SU-DHL-6 (cell line): ENCODE results near the gene NMRK2.
A peak's percentile ranks its signal among the peaks of the same experiment; 100 is the strongest.

Source experiments
- H2AFZ ChIP-seq: fragments of 200-600 bp; sonication (generic); 2 replicates; pipeline ENCODE4 v1.6.1; 2014; ENCODE audit warnings: low read depth, mild to moderate bottlenecking, moderate library complexity, mixed read lengths, antibody characterized with exemption, low read length; ENCODE audit not compliant: severe bottlenecking
- H3F3A ChIP-seq: fragments of 200-600 bp; shearing (Covaris generic); 2 replicates; pipeline ENCODE4 v1.6.0; 2016; ENCODE audit warnings: antibody characterized with exemption, mild to moderate bottlenecking; ENCODE audit not compliant: insufficient read depth
- H3K27ac ChIP-seq: fragments of 200-600 bp; sonication (generic); 2 replicates; pipeline ENCODE4 v1.5.1; 2016; ENCODE audit warnings: low read depth, mild to moderate bottlenecking, low read length, moderate library complexity, mixed read lengths
- H3K27me3 ChIP-seq: fragments of 200-600 bp; sonication (generic), shearing (Covaris generic); 2 replicates; pipeline ENCODE4 v1.6.0; 2014; ENCODE audit warnings: mild to moderate bottlenecking, low read length
- H3K36me3 ChIP-seq: fragments of 200-600 bp; sonication (generic); 2 replicates; pipeline ENCODE4 v1.6.1; 2014; ENCODE audit warnings: mild to moderate bottlenecking, low read length, mixed read lengths
- H3K4me2 ChIP-seq: fragments of 300-600, 200-600 bp; shearing (Covaris generic), sonication (generic); 2 replicates; pipeline ENCODE4 v1.6.0; 2014; ENCODE audit warnings: low read length, low read depth, mild to moderate bottlenecking; ENCODE audit not compliant: poor library complexity, severe bottlenecking
- H3K4me3 ChIP-seq: fragments of 200-600 bp; sonication (generic); 2 replicates; pipeline ENCODE4 v1.5.1; 2014; ENCODE audit warnings: antibody characterized with exemption, low read length, mild to moderate bottlenecking, mixed read lengths; ENCODE audit not compliant: insufficient read depth, poor library complexity, severe bottlenecking
- H3K79me2 ChIP-seq: fragments of 200-600 bp; sonication (generic); 2 replicates; pipeline ENCODE4 v1.6.1; 2014; ENCODE audit warnings: mild to moderate bottlenecking, low read length, moderate library complexity; ENCODE audit not compliant: insufficient read depth
- H3K9ac ChIP-seq: fragments of 200-600 bp; sonication (generic); 2 replicates; pipeline ENCODE4 v1.7.0; 2014; ENCODE audit warnings: mild to moderate bottlenecking, low read length
- H3K9me2 ChIP-seq: fragments of 200-600 bp; sonication (generic); replicated peaks from 2 replicates; pipeline ENCODE4 v1.6.1; 2014; ENCODE audit warnings: low read length; ENCODE audit not compliant: insufficient read depth
- H3K9me3 ChIP-seq: fragments of 200-600 bp; sonication (generic); 2 replicates; pipeline ENCODE4 v1.6.1; 2014; ENCODE audit warnings: low read length, mixed read lengths; ENCODE audit not compliant: insufficient read depth
- H4K20me1 ChIP-seq: fragments of 200-600 bp; sonication (generic); 2 replicates; pipeline ENCODE4 v1.6.1; 2014; ENCODE audit warnings: low read depth, mild to moderate bottlenecking, antibody characterized with exemption, low read length, moderate library complexity, mixed read lengths
- EZH2phosphoT487 ChIP-seq: fragments of 200-600 bp; sonication (generic), shearing (Covaris generic); conservative IDR thresholded peaks from 2 replicates; pipeline ENCODE4 v1.6.1; 2018; ENCODE audit warnings: mild to moderate bottlenecking, antibody characterized with exemption, low read length, moderate library complexity, mixed read lengths
- TF ChIP-seq, protein P1 (sequence below): fragments of 200-600 bp; sonication (generic); IDR thresholded peaks from one replicate; pipeline ENCODE4 v1.5.1; 2017; ENCODE audit warnings: antibody characterized with exemption, mild to moderate bottlenecking, low read length, moderate library complexity; ENCODE audit not compliant: insufficient read depth, poor library complexity, severe bottlenecking

The NMRK2 gene

DNA sequence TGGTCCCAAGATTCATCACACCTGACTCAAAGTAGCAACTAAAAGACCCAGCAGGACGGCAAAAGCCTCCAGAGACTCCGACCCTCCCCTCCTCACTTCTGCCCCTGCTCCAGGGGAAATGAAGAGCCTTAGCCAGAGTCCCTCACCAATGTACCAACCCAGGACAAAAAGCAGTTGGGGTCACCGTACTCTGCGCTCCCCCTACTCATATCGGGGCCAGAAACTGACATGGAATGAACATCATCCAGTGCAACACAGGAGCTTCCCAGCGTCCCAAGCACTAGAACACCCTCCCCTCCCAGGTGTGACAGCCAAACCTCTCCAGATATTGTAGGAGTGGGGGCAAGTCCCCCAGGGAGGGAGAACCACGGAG, 50.7 kb downstream of the NMRK2 start:
- TF ChIP-seq, protein P1, sequence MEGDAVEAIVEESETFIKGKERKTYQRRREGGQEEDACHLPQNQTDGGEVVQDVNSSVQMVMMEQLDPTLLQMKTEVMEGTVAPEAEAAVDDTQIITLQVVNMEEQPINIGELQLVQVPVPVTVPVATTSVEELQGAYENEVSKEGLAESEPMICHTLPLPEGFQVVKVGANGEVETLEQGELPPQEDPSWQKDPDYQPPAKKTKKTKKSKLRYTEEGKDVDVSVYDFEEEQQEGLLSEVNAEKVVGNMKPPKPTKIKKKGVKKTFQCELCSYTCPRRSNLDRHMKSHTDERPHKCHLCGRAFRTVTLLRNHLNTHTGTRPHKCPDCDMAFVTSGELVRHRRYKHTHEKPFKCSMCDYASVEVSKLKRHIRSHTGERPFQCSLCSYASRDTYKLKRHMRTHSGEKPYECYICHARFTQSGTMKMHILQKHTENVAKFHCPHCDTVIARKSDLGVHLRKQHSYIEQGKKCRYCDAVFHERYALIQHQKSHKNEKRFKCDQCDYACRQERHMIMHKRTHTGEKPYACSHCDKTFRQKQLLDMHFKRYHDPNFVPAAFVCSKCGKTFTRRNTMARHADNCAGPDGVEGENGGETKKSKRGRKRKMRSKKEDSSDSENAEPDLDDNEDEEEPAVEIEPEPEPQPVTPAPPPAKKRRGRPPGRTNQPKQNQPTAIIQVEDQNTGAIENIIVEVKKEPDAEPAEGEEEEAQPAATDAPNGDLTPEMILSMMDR: no peak
- TF ChIP-seq EZH2phosphoT487: no peak
- H3K9me3 ChIP-seq: no peaks in the 10 kb centered on the region
- peaks cover 57% of the 10 kb centered on the region for H3K79me2 ChIP-seq
- H3K9ac ChIP-seq: peak overlapping the region; percentile 94
- H3K27ac ChIP-seq: peak overlapping the region; percentile 87
- H3K9me2 ChIP-seq: no peaks in the 10 kb centered on the region
- peak overlapping the region; percentile 74 for H3K4me2 ChIP-seq
- no peaks in the 10 kb centered on the region for H3K27me3 ChIP-seq
- H4K20me1 ChIP-seq: peaks cover 39% of the 10 kb centered on the region; the same call in 1 of the 2 replicates
- H3K36me3 ChIP-seq: peaks cover 45% of the 10 kb centered on the region
- no peak overlapping the region for H2AFZ ChIP-seq
- peak overlapping the region; percentile 89 for H3K4me3 ChIP-seq
- H3F3A ChIP-seq: peaks cover 69% of the 10 kb centered on the region

DNA sequence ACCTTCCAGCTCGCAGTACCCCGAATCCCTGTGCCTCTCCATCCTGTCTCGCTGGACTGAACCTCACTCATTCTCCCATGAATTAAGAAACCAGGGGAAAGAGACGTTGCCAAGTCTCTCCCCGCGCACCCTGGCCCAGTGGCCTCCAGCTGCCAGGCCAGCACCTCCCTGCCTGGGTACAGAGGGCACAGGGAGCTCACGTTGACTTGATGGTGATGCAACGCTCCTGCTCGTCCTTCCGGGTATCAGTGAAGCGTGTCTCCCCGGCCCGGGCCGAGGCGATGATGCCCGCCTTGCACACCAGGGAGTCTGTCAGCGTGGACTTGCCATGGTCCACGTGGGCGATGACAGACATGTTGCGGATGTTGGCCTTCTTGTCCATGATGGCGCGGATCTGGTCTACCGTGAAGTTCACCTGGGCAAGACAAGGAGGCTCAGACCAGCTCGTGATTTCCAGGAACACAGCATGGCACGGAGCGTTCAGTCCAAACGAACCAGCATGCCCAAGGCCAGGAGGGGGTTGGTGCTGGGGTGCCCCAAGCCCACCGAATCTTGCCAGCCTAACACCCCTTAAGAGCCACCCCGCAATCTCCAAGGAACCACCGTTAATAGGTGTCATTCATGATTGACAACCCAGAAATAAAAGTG, 51.2 kb downstream of the NMRK2 start:
- H3K27me3 ChIP-seq: no peaks in the 10 kb centered on the region
- H3K27ac ChIP-seq: peak overlapping the region; percentile 87
- H3K79me2 ChIP-seq: peaks cover 57% of the 10 kb centered on the region
- peak overlapping the region; percentile 74 for H3K4me2 ChIP-seq
- no peaks in the 10 kb centered on the region for H3K9me3 ChIP-seq
- H3K4me3 ChIP-seq: peak overlapping the region; percentile 89
- no peaks in the 10 kb centered on the region for H3K9me2 ChIP-seq
- TF ChIP-seq EZH2phosphoT487: no peak
- TF ChIP-seq, protein P1: no peak
- peaks cover 45% of the 10 kb centered on the region for H3K36me3 ChIP-seq
- no peak overlapping the region for H2AFZ ChIP-seq
- H3K9ac ChIP-seq: peak overlapping the region; percentile 94
- peaks cover 67% of the 10 kb centered on the region for H3F3A ChIP-seq
- peaks cover 39% of the 10 kb centered on the region; the same call in 1 of the 2 replicates for H4K20me1 ChIP-seq

DNA sequence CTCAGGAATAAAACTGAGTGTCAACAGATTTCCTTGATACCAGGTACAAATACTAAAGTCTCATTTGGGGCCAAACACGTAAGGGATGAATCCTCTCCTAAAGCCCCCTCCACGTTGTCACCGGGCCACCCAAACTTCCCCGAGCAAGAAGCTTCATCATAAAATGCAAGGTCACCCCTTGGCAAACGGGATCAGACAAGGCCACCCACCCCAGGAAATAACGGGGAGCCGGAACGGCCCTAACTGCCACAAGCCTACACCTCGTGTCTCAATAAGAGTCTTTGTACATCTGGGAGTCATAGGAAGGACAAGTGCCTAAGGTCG, 51.7 kb downstream of the NMRK2 start:
- Histone ChIP-seq H3K27me3 (no peaks in the 10 kb centered on the region), H3K79me2 (peaks cover 53% of the 10 kb centered on the region), H3F3A (peaks cover 66% of the 10 kb centered on the region), H3K4me2 (peak overlapping the region; percentile 74), H3K27ac (peak overlapping the region; percentile 87), H3K9ac (peak overlapping the region; percentile 94), H3K4me3 (peak overlapping the region; percentile 89), H4K20me1 (peaks cover 39% of the 10 kb centered on the region; the same call in 1 of the 2 replicates), H3K9me3 (no peaks in the 10 kb centered on the region), H2AFZ (no peak overlapping the region), H3K36me3 (peaks cover 45% of the 10 kb centered on the region), H3K9me2 (no peaks in the 10 kb centered on the region)
- TF ChIP-seq, protein P1: no peak
